ENCODE results near the gene RBM39. TPM values are rescaled to one million over a fixed set of nuclear protein-coding genes. Genes with fewer than 3 reads are reported as not detected.
A peak's percentile ranks its signal among the peaks of the same experiment; 100 is the strongest.

Gene RBM39
- total and polyA plus RNA-seq, 2 of the 13 experiments (the other 11 are each of a cell fraction or from before 2014, with no cell fraction given) = 788 to 920 TPM

- TF ChIP-seq SP1 (IDR thresholded peaks at IDR 0.05) (peak; percentile 70; the same call in 1 of the 2 replicates), SP1 (CRISPR knock-in tag; IDR thresholded peaks at IDR 0.05) (peak; percentile 99), ISX (CRISPR knock-in tag; conservative IDR thresholded peaks at IDR 0.05) (0 out of 2 replicates have a peak, but pooled peaks have one; percentile 29), SATB2 (CRISPR knock-in tag; IDR thresholded peaks at IDR 0.05) (peak; percentile 94), RAD21 (CRISPR knock-in tag; IDR thresholded peaks at IDR 0.05) (peak; percentile 79; the same call in 1 of the 2 replicates), ZNF557 (CRISPR knock-in tag; IDR thresholded peaks at IDR 0.05) (peak; percentile 92), GATA4 (IDR thresholded peaks at IDR 0.05; ENCODE audit: borderline replicate concordance, low read depth) (no peak), GTF2F1 (IDR thresholded peaks at IDR 0.05; ENCODE audit: low read length) (peak; percentile 17; the same call in 1 of the 2 replicates), ELK4 (CRISPR knock-in tag; IDR thresholded peaks at IDR 0.05; ENCODE audit: borderline replicate concordance) (peak; percentile 86; the same call in 1 of the 2 replicates), AHDC1 (CRISPR knock-in tag; IDR thresholded peaks at IDR 0.05; ENCODE audit: borderline replicate concordance) (peak; percentile 51; the same call in 1 of the 2 replicates), SALL1 (CRISPR knock-in tag; IDR thresholded peaks at IDR 0.05) (peak; percentile 98), HOMEZ (CRISPR knock-in tag; IDR thresholded peaks at IDR 0.05; ENCODE audit: low read depth) (peak; percentile 61; the same call in 1 of the 2 replicates), ZNF432 (CRISPR knock-in tag; IDR thresholded peaks at IDR 0.05; ENCODE audit: borderline replicate concordance) (no peak; the same call in 1 of the 2 replicates), ZNF253 (CRISPR knock-in tag; IDR thresholded peaks at IDR 0.05; ENCODE audit: borderline replicate concordance) (peak; percentile 92; the same call in 1 of the 2 replicates), MYPOP (CRISPR knock-in tag; IDR thresholded peaks at IDR 0.05) (no peak; the same call in 1 of the 2 replicates), ZNF451 (CRISPR knock-in tag; IDR thresholded peaks at IDR 0.05) (peak; percentile 73; the same call in 1 of the 2 replicates)
These were observed 29.9 kb upstream of the RBM39 start, which contains the start of gene PHF20 (continued) for GRCh38 chr20:35771689-35772562.
